Neuronal stem cell (in vitro differentiated cells): ENCODE data around the gene RITA1.

Experiments used
- DNase-seq: peaks from one replicate; pipeline ENCODE4 v3.0.0-alpha.2; 2013; ENCODE audit warnings: low spot score
- H2AFZ ChIP-seq: one replicate; pipeline ENCODE4 v1.6.1; 2013; ENCODE audit warnings: mild to moderate bottlenecking, low read length, inconsistent platforms
- H2AK5ac ChIP-seq: 2 replicates; pipeline ENCODE4 v1.6.1; 2013; ENCODE audit warnings: low read depth, mild to moderate bottlenecking, inconsistent platforms, low read length, moderate library complexity, mixed read lengths
- H2BK120ac ChIP-seq: 2 replicates; pipeline ENCODE4 v1.6.1; 2013; ENCODE audit warnings: low read depth, mild to moderate bottlenecking, inconsistent platforms, low read length, moderate library complexity, mixed read lengths
- H2BK12ac ChIP-seq: one replicate; pipeline ENCODE4 v1.6.1; 2013; ENCODE audit warnings: low read length, inconsistent platforms
- H2BK15ac ChIP-seq: 2 replicates; pipeline ENCODE4 v1.6.1; 2013; ENCODE audit warnings: mild to moderate bottlenecking, low read length, inconsistent platforms, mixed read lengths
- H2BK5ac ChIP-seq: one replicate; pipeline ENCODE4 v1.6.1; 2013; ENCODE audit warnings: inconsistent platforms, mild to moderate bottlenecking, low read length, moderate library complexity
- H3K14ac ChIP-seq: one replicate; pipeline ENCODE4 v1.6.1; 2013; ENCODE audit warnings: low read length, inconsistent platforms
- H3K18ac ChIP-seq: 2 replicates; pipeline ENCODE4 v1.6.1; 2013; ENCODE audit warnings: low read length, inconsistent platforms
- H3K23ac ChIP-seq: 2 replicates; pipeline ENCODE4 v1.6.1; 2013; ENCODE audit warnings: low read depth, mild to moderate bottlenecking, mixed read lengths, low read length, inconsistent platforms; ENCODE audit not compliant: poor library complexity
- H3K27ac ChIP-seq: replicated peaks from 3 replicates; pipeline ENCODE4 v1.5.1; 2013; ENCODE audit warnings: low read length, inconsistent platforms
- H3K27me3 ChIP-seq, 3 experiments: 2 replicates each; pipeline ENCODE4 v1.6.1; 2013; ENCODE audit warnings: low read length in 3 of 3, mild to moderate bottlenecking in 2 of 3, inconsistent platforms in 1 of 3, low read depth in 1 of 3, mixed read lengths in 1 of 3, moderate library complexity in 1 of 3; ENCODE audit not compliant: control insufficient read depth in 3 of 3, insufficient read depth in 3 of 3
- H3K36me3 ChIP-seq, 2 donors: replicated peaks in 1 of 2; 2 replicates each; pipeline ENCODE4 v1.6.1; 2013; ENCODE audit warnings: low read length in 2 of 2; ENCODE audit not compliant: control insufficient read depth in 2 of 2, insufficient read depth in 2 of 2
- H3K4ac ChIP-seq: 2 replicates; pipeline ENCODE4 v1.6.1; 2013; ENCODE audit warnings: inconsistent platforms, mild to moderate bottlenecking, low read length, moderate library complexity
- H3K4me1 ChIP-seq, 2 donors: 1 replicate in 1 of 2; 2 replicates in 1 of 2; pipeline ENCODE4 v1.6.1; 2013; ENCODE audit warnings: low read length in 2 of 2, low read depth in 1 of 2; ENCODE audit not compliant: control insufficient read depth in 2 of 2, insufficient read depth in 1 of 2
- H3K4me2 ChIP-seq: one replicate; pipeline ENCODE4 v1.6.1; 2013; ENCODE audit warnings: mild to moderate bottlenecking, low read length, inconsistent platforms; ENCODE audit not compliant: insufficient read depth, poor library complexity, severe bottlenecking
- H3K4me3 ChIP-seq, 2 donors: 2 replicates each; pipeline ENCODE4 v1.5.1; 2013; ENCODE audit warnings: low read length in 2 of 2, mild to moderate bottlenecking in 2 of 2, inconsistent platforms in 1 of 2, moderate library complexity in 1 of 2
- H3K79me1 ChIP-seq: one replicate; pipeline ENCODE4 v1.6.1; 2013; ENCODE audit warnings: low read depth, mild to moderate bottlenecking, inconsistent platforms, low read length, moderate library complexity
- H3K9ac ChIP-seq: one replicate; pipeline ENCODE4 v1.6.1; 2013; ENCODE audit warnings: mild to moderate bottlenecking, low read depth, low read length, inconsistent platforms; ENCODE audit not compliant: poor library complexity
- H3K9me3 ChIP-seq, 2 donors: replicated peaks in 1 of 2; 2 replicates each; pipeline versions ENCODE3 to v1.6.1; 2013; ENCODE audit warnings: low read length in 2 of 2, mild to moderate bottlenecking in 2 of 2, inconsistent platforms in 1 of 2, low read depth in 1 of 2, mixed read lengths in 1 of 2, moderate library complexity in 1 of 2; ENCODE audit not compliant: control insufficient read depth in 2 of 2, insufficient read depth in 1 of 2
- H4K8ac ChIP-seq: one replicate; pipeline ENCODE4 v1.6.1; 2013; ENCODE audit warnings: low read depth, mild to moderate bottlenecking, inconsistent platforms, low read length, moderate library complexity
- H4K91ac ChIP-seq: one replicate; pipeline ENCODE4 v1.6.1; 2013; ENCODE audit warnings: low read length, low read depth, mild to moderate bottlenecking, inconsistent platforms; ENCODE audit not compliant: poor library complexity
- WGBS, 2 donors: extraction: QIAGEN DNeasy Blood & Tissue Kit; methylation state at CpG; one replicate each; pipeline ENCODE4 v1.1.7; 2013; ENCODE audit warnings: missing lambda C conversion rate in 2 of 2, mixed read lengths in 1 of 2; ENCODE audit not compliant: insufficient read length in 2 of 2, insufficient replicate concordance in 1 of 2; ENCODE audit errors: extremely low coverage in 2 of 2; 5-methylcytosine and 5-hydroxymethylcytosine counted together

Gene RITA1

DNA sequence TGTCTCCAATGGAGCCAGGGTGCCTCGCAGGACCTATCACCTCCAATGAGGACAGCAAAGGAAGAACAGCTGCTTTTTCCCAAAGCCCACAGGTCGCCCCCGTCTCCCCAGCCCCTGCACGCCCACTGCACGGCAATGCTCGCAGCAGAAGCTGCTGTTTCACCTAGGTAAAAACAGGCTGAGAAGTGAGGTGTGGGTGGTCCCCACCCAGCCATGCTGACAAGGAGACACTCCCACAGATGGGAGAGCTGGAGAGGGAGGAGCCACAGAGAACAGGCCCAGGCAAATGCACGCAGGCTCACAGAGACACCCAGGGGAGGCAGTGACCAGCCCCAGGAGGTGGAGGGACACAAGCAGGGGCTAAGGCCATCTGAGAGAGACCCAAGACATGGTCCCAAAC, 25.6 kb upstream of the RITA1 start:
- peak overlapping the region; percentile 86 for H2AK5ac ChIP-seq
- H3K4me3 ChIP-seq, result no peak overlapping the region
- H3K4me2 ChIP-seq, result no peak overlapping the region
- no peak overlapping the region for H3K27ac ChIP-seq
- peaks cover 9% of the 10 kb centered on the region for H3K79me1 ChIP-seq
- H3K9ac ChIP-seq, result peak overlapping the region; percentile 31
- H2BK12ac ChIP-seq, result no peak overlapping the region
- no peak overlapping the region for H3K4ac ChIP-seq
- no peak overlapping the region for H4K8ac ChIP-seq
- H3K4me1 ChIP-seq, result peaks cover 5 to 21% of the 10 kb centered on the region in 2 donors
- H3K27me3 ChIP-seq, result peaks cover 0 to 12% (median 4%) of the 10 kb centered on the region in 3 experiments
- H3K14ac ChIP-seq, result no peak overlapping the region
- H3K23ac ChIP-seq, result no peak overlapping the region
- no peak overlapping the region for H2AFZ ChIP-seq
- H3K18ac ChIP-seq, result peak overlapping the region; percentile 61
- H2BK15ac ChIP-seq, result no peak overlapping the region
- no peak for DNase-seq
- no peaks in the 10 kb centered on the region for H3K9me3 ChIP-seq
- H2BK5ac ChIP-seq, result peak overlapping the region; percentile 79
- peaks cover 31 to 71% of the 10 kb centered on the region in 2 donors for H3K36me3 ChIP-seq
- WGBS, 2 donors, result no CpG with 5 or more reads among the region's 7 CpGs
- H4K91ac ChIP-seq, result no peak overlapping the region
- H2BK120ac ChIP-seq, result no peak overlapping the region

DNA sequence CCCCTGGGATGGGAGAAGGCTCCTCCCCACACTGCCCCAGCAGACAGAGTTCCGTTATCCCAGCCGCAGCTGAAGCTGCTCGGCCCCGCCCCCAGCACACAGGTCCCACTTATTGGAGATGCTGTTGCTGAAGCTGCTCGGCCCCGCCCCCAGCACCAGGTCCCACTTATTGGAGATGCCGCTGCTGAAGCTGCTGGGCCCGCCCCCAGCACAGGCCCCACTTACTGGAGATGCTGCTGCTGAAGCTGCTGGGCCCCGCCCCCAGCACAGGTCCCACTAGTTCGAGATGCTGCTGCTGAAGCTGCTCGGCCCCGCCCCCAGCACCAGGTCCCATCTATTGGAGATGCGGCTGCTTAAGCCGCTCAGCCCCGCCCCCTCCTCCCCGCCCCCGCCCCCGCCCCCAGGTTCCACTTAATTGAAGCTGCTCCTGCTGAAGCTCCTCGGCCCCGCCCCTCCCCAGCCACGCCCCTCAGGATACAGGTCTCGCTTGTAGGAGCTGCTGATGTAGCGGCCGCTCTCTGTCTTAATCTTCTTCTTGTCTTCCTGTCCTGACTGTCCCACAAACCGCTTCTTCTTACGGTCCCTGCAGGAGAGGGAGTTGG, 24.0 kb upstream of the RITA1 start:
- Histone ChIP-seq H3K27ac (peak overlapping the region; percentile 38), H3K4me2 (peak overlapping the region; percentile 61), H3K27me3 (no peaks in the 10 kb centered on the region), H3K36me3 (peaks cover 44 to 87% of the 10 kb centered on the region in 2 donors), H3K79me1 (peaks cover 9% of the 10 kb centered on the region), H3K4me3 (no peak overlapping the region), H3K14ac (no peak overlapping the region), H3K9me3 (no peaks in the 10 kb centered on the region), H3K18ac (peak overlapping the region; percentile 33), H3K9ac (no peak overlapping the region), H2BK120ac (no peak overlapping the region), H2BK12ac (no peak overlapping the region), H2AFZ (no peak overlapping the region), H3K4ac (no peak overlapping the region), H2BK15ac (no peak overlapping the region), H4K91ac (no peak overlapping the region), H2BK5ac (peak overlapping the region; percentile 79), H3K4me1 (peaks cover 5 to 21% of the 10 kb centered on the region in 2 donors), H4K8ac (no peak overlapping the region), H2AK5ac (peak overlapping the region; percentile 2), H3K23ac (no peak overlapping the region)
- WGBS, 2 donors, result no CpG with 5 or more reads among the region's 26 CpGs
- DNase-seq, result peak; percentile 97

GRCh38 chr12:113162102-113163029, 23.2 kb upstream of the RITA1 start:
- WGBS, 2 donors, result no CpG with 5 or more reads among the region's 25 CpGs
- H3K9ac ChIP-seq, result peak overlapping the region; percentile 83
- H3K18ac ChIP-seq, result peak overlapping the region; percentile 78
- H3K14ac ChIP-seq, result peak overlapping the region; percentile 79
- no peak overlapping the region for H4K91ac ChIP-seq
- H4K8ac ChIP-seq, result peak overlapping the region; percentile 72
- H3K4me3 ChIP-seq, result no peak overlapping the region
- H2AK5ac ChIP-seq, result peak overlapping the region; percentile 2
- no peak overlapping the region for H2BK120ac ChIP-seq
- peak overlapping the region; percentile 38 for H3K27ac ChIP-seq
- peak overlapping the region; percentile 61 for H3K4me2 ChIP-seq
- H2BK15ac ChIP-seq, result peak overlapping the region; percentile 81
- no peaks in the 10 kb centered on the region for H3K9me3 ChIP-seq
- peaks cover 47 to 93% of the 10 kb centered on the region in 2 donors for H3K36me3 ChIP-seq
- H2AFZ ChIP-seq, result no peak overlapping the region
- peak overlapping the region; percentile 82 for H2BK12ac ChIP-seq
- peak overlapping the region; percentile 78 for H2BK5ac ChIP-seq
- H3K4ac ChIP-seq, result no peak overlapping the region
- H3K79me1 ChIP-seq, result peaks cover 7% of the 10 kb centered on the region
- H3K27me3 ChIP-seq, result no peaks in the 10 kb centered on the region
- peak overlapping the region; percentile 81 for H3K23ac ChIP-seq
- no peak for DNase-seq
- peaks cover 5 to 21% of the 10 kb centered on the region in 2 donors for H3K4me1 ChIP-seq

DNA sequence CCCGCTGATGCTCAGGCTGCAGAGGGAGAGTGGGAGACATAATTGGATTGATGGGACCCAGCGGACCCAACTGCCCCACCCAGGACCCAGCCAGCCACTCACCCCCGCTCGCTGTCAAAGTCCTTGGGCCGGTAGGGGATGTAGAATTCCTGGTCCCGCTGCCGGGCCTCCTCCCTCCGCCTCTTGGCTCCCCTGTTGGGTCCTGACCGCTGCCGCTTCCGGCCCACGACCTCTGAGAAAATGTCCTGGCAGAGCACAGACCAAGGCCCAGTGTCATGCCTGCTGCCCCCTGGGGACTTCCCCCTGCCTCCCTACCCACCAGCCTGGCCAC, 22.5 kb upstream of the RITA1 start:
- Histone ChIP-seq H3K4ac (no peak overlapping the region), H4K8ac (no peak overlapping the region), H3K36me3 (peaks cover 44 to 92% of the 10 kb centered on the region in 2 donors), H4K91ac (no peak overlapping the region), H3K4me3 (no peak overlapping the region), H3K4me1 (peaks cover 5 to 21% of the 10 kb centered on the region in 2 donors), H3K9me3 (no peaks in the 10 kb centered on the region), H2BK5ac (peak overlapping the region; percentile 78), H3K27ac (no peak overlapping the region), H2BK12ac (no peak overlapping the region), H2BK15ac (peak overlapping the region; percentile 81), H3K4me2 (no peak overlapping the region), H3K79me1 (peaks cover 6% of the 10 kb centered on the region), H3K23ac (peak overlapping the region; percentile 81), H2BK120ac (peak overlapping the region; percentile 24), H2AFZ (no peak overlapping the region), H3K18ac (no peak overlapping the region), H3K14ac (no peak overlapping the region), H3K9ac (no peak overlapping the region), H3K27me3 (no peaks in the 10 kb centered on the region), H2AK5ac (peak overlapping the region; percentile 2)
- no CpG with 5 or more reads among the region's 12 CpGs for WGBS, 2 donors
- no peak for DNase-seq
